B cell (primary cell): ENCODE results near the gene INKA2. TPM values are rescaled to one million over a fixed set of nuclear protein-coding genes. Genes with fewer than 3 reads are reported as not detected.

ENCODE experiments used
- ATAC-seq: fragments of 200-7000 bp; cut with Tn5 transposase; one replicate; pipeline ENCODE4 v1.10.0; 2021; ENCODE audit warnings: low read depth, mild to moderate bottlenecking, moderate number of reproducible peaks, moderate library complexity
- CTCF ChIA-PET: fragments of 350-600 bp; sonication (Branson Sonifier 250); formaldehyde crosslinking; loops from one replicate; lab custom pipeline; 2021; ENCODE audit warnings: antibody characterized with exemption, inconsistent platforms; lab: Charles Lee
- POLR2A ChIA-PET: fragments of 350-600 bp; sonication (Branson Sonifier 250); formaldehyde crosslinking; loops from one replicate; lab custom pipeline; 2021; ENCODE audit warnings: antibody characterized with exemption; lab: Charles Lee
- DNase-seq: peaks from one replicate; pipeline ENCODE4 v3.0.0; 2013
- H2AFZ ChIP-seq: 2 replicates; pipeline ENCODE4 v1.6.1; 2012; ENCODE audit warnings: mild to moderate bottlenecking, low read depth, low read length; ENCODE audit not compliant: insufficient read depth, poor library complexity, severe bottlenecking
- H3K27ac ChIP-seq, 2 donors: 1 replicate in 1 of 2; 2 replicates in 1 of 2; pipeline ENCODE4 v1.5.1; 2012 to 2013; ENCODE audit warnings: low read length in 2 of 2, mild to moderate bottlenecking in 2 of 2, moderate library complexity in 1 of 2
- H3K27me3 ChIP-seq, 4 experiments: fragments of 200-600 bp in 1 of 4; sonication (generic) in 1 of 4; replicated peaks in 1 of 4; 1 replicate in 2 of 4; 2 replicates in 2 of 4; pipeline versions ENCODE4 v1.6.1 to v1.7.0; 2013 to 2016; ENCODE audit warnings: low read length in 3 of 4, mild to moderate bottlenecking in 2 of 4, mixed read lengths in 1 of 4, moderate library complexity in 1 of 4; ENCODE audit not compliant: insufficient read depth in 4 of 4, control insufficient read depth in 3 of 4; ENCODE audit errors: control extremely low read depth in 1 of 4
- H3K36me3 ChIP-seq, 2 experiments: replicated peaks in 1 of 2; 1 replicate in 1 of 2; 2 replicates in 1 of 2; pipeline versions ENCODE4 v1.6.1 to v1.7.1; 2013; ENCODE audit warnings: low read length in 1 of 2; ENCODE audit not compliant: insufficient read depth in 2 of 2, control insufficient read depth in 1 of 2; ENCODE audit errors: control extremely low read depth in 1 of 2, extremely low read depth in 1 of 2
- H3K4me1 ChIP-seq, 2 donors: fragments of 200-600 bp in 1 of 2; sonication (generic) in 1 of 2; 1 replicate in 1 of 2; 2 replicates in 1 of 2; pipeline versions ENCODE4 v1.5.1 to v1.6.1; 2013 to 2017; ENCODE audit warnings: low read length in 2 of 2; ENCODE audit not compliant: control insufficient read depth in 2 of 2, insufficient read depth in 2 of 2
- H3K4me2 ChIP-seq: replicated peaks from 2 replicates; pipeline ENCODE3; 2012; ENCODE audit warnings: mild to moderate bottlenecking, low read depth, low read length; ENCODE audit not compliant: poor library complexity, severe bottlenecking
- H3K4me3 ChIP-seq, 5 experiments: fragments of 200-600 bp in 1 of 5; sonication (generic) in 1 of 5; 1 replicate in 3 of 5; 2 replicates in 2 of 5; pipeline versions ENCODE4 v1.5.1 to v1.7.0; 2011 to 2016; ENCODE audit warnings: low read length in 4 of 5, mild to moderate bottlenecking in 4 of 5, low read depth in 2 of 5, control low read depth in 1 of 5, moderate library complexity in 1 of 5; ENCODE audit not compliant: insufficient read depth in 1 of 5; ENCODE audit errors: control extremely low read depth in 1 of 5, extremely low read depth in 1 of 5
- H3K79me2 ChIP-seq: fragments of 200-600 bp; sonication (generic); one replicate; pipeline ENCODE4 v1.6.0; 2016; ENCODE audit warnings: low read length; ENCODE audit not compliant: control insufficient read depth, insufficient read depth
- H3K9ac ChIP-seq: fragments of 200-600 bp; sonication (generic); 2 replicates; pipeline ENCODE4 v1.6.1; 2017; ENCODE audit warnings: mild to moderate bottlenecking, low read length, moderate library complexity
- H3K9me3 ChIP-seq, 3 donors: one replicate each; pipeline versions ENCODE4 v1.6.1 to v1.7.1; 2013; ENCODE audit warnings: low read length in 2 of 3; ENCODE audit not compliant: control insufficient read depth in 2 of 3, insufficient read depth in 1 of 3; ENCODE audit errors: control extremely low read depth in 1 of 3
- H4K20me1 ChIP-seq: 2 replicates; pipeline ENCODE4 v1.6.0; 2012; ENCODE audit warnings: mild to moderate bottlenecking, low read length; ENCODE audit not compliant: insufficient read depth, control insufficient read depth, poor library complexity, severe bottlenecking
- H3K27ac Mint-ChIP-seq: one replicate; pipeline ENCODE4 v1.8.0; 2021; ENCODE audit warnings: mixed read lengths
- H3K27me3 Mint-ChIP-seq: one replicate; pipeline ENCODE4 v1.8.0; 2021; ENCODE audit warnings: mixed read lengths
- H3K4me1 Mint-ChIP-seq: one replicate; pipeline ENCODE4 v1.8.0; 2021; ENCODE audit warnings: mixed read lengths
- H3K4me3 Mint-ChIP-seq: one replicate; pipeline ENCODE4 v1.8.0; 2021; ENCODE audit warnings: mixed read lengths
- H3K9me3 Mint-ChIP-seq: one replicate; pipeline ENCODE4 v1.8.0; 2022; ENCODE audit warnings: mixed read lengths; ENCODE audit not compliant: insufficient read depth
- EZH2 ChIP-seq: IDR thresholded peaks from 2 replicates; pipeline ENCODE4 v1.6.1; 2012; ENCODE audit warnings: borderline replicate concordance, low read depth, mild to moderate bottlenecking, moderate library complexity, low read length; ENCODE audit not compliant: insufficient read depth, poor library complexity, severe bottlenecking
- intact Hi-C: fragments of 100-400 bp; cut with micrococcal nuclease; formaldehyde crosslinking; loops from one replicate; pipeline ENCODE4 v1.10.0; 2022
- polyA plus RNA-seq: library from polyadenylated mRNA; depleted of rRNA; stranded (reverse); fragments of >200 nt; gene quantifications from 2 replicates; pipeline ENCODE4 v1.2.3, GENCODE V29; 2012
- total RNA-seq, 2 donors: library from RNA; stranded (reverse); fragments of 120-200 nt in 1 of 2; gene quantifications; 1 replicate in 1 of 2; 2 replicates in 1 of 2; pipeline versions ENCODE4 v1.2.3 to v1.2.4, GENCODE V29; 2013 to 2022
- TF ChIP-seq, protein P1 (sequence below): fragments of 200-600 bp; IDR thresholded peaks from one replicate; pipeline ENCODE4 v1.8.0; 2022; ENCODE audit warnings: antibody characterized with exemption, mild to moderate bottlenecking

INKA2 gene
- total and polyA plus RNA-seq, 2 donors (not counting 1 experiment from before 2014, with no cell fraction given): 0.67 to 6.4 TPM

GRCh38 chr1:111699268-111699667 is 39.9 kb downstream of the INKA2 start:
- Mint-ChIP-seq H3K4me1 (peaks cover 28% of the 10 kb centered on the region), H3K9me3 (no peaks in the 10 kb centered on the region), H3K4me3 (no peak overlapping the region), H3K27me3 (no peaks in the 10 kb centered on the region), H3K27ac (no peak overlapping the region)
- no peak overlapping the region for H2AFZ ChIP-seq
- TF ChIP-seq, protein P1, sequence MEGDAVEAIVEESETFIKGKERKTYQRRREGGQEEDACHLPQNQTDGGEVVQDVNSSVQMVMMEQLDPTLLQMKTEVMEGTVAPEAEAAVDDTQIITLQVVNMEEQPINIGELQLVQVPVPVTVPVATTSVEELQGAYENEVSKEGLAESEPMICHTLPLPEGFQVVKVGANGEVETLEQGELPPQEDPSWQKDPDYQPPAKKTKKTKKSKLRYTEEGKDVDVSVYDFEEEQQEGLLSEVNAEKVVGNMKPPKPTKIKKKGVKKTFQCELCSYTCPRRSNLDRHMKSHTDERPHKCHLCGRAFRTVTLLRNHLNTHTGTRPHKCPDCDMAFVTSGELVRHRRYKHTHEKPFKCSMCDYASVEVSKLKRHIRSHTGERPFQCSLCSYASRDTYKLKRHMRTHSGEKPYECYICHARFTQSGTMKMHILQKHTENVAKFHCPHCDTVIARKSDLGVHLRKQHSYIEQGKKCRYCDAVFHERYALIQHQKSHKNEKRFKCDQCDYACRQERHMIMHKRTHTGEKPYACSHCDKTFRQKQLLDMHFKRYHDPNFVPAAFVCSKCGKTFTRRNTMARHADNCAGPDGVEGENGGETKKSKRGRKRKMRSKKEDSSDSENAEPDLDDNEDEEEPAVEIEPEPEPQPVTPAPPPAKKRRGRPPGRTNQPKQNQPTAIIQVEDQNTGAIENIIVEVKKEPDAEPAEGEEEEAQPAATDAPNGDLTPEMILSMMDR: no peak
- no peak for TF ChIP-seq EZH2
- peaks cover 11% of the 10 kb centered on the region for H4K20me1 ChIP-seq
- H3K9ac ChIP-seq: no peak overlapping the region
- H3K4me2 ChIP-seq: no peak overlapping the region
- peaks cover 33 to 57% of the 10 kb centered on the region in 2 experiments for H3K36me3 ChIP-seq
- peaks cover 13% of the 10 kb centered on the region for H3K79me2 ChIP-seq
- ChIA-PET POLR2A (no interaction called here), CTCF (interaction anchor here (0.8 to 5.0 kb wide), 4 partner anchors 15 to 191 kb away, joined by 3 to 31 read pairs (median 14); no protein-coding TSS in a partner anchor)
- ATAC-seq (peak; percentile 45), DNase-seq (peak; percentile 36)
- H3K4me3 ChIP-seq: no peak overlapping the region
- peaks cover 13 to 25% of the 10 kb centered on the region in 2 donors for H3K4me1 ChIP-seq
- no peaks in the 10 kb centered on the region for H3K9me3 ChIP-seq
- peak overlapping the region in 1 of 2 donors; percentile 65 for H3K27ac ChIP-seq
- intact Hi-C loops: no loop called here
- no peaks in the 10 kb centered on the region for H3K27me3 ChIP-seq

DNA sequence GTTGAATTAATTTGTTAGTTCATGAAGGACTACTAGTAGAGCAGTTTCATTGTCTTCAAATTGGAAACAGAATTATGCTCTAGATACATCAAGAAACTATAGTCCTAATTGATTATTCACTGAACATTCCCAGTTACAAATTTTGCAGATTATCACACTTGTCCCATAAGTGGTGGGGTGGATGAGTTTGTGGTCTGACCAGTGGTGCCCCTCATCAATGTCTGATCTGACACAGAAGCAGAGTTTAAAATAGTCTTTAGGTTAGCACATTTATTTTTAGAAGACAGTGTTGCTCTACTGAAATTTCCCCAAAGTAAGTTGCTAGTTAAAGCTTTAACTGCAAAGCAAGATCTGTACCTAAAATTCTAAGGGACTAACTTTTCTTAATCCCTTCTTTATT is 42.9 kb downstream of the INKA2 start:
- H3K4me3 ChIP-seq: no peak overlapping the region
- H3K27ac ChIP-seq: peak overlapping the region in 1 of 2 donors; percentile 68
- ATAC-seq (no peak), DNase-seq (no peak)
- H3K4me1 ChIP-seq: peaks cover 13 to 25% of the 10 kb centered on the region in 2 donors
- peaks cover 34 to 52% of the 10 kb centered on the region in 2 experiments for H3K36me3 ChIP-seq
- Mint-ChIP-seq H3K4me3 (no peak overlapping the region), H3K27me3 (no peaks in the 10 kb centered on the region), H3K4me1 (peaks cover 45% of the 10 kb centered on the region), H3K27ac (peak overlapping the region; percentile 27), H3K9me3 (no peaks in the 10 kb centered on the region)
- ChIA-PET CTCF (no interaction called here), POLR2A (no interaction called here)
- peaks cover 7% of the 10 kb centered on the region for H4K20me1 ChIP-seq
- H3K79me2 ChIP-seq: peaks cover 25% of the 10 kb centered on the region
- no peak for TF ChIP-seq EZH2
- no peaks in the 10 kb centered on the region for H3K9me3 ChIP-seq
- H3K4me2 ChIP-seq: peak overlapping the region; percentile 8
- intact Hi-C loops: no loop called here
- no peaks in the 10 kb centered on the region for H3K27me3 ChIP-seq
- H2AFZ ChIP-seq: no peak overlapping the region
- H3K9ac ChIP-seq: no peak overlapping the region
